ENCODE data around the gene GBE1. TPM values are rescaled to one million over a fixed set of nuclear protein-coding genes. Genes with fewer than 3 reads are reported as not detected.
A peak's percentile ranks its signal among the peaks of the same experiment; 100 is the strongest.

The GBE1 gene
- total and polyA plus RNA-seq, 9 of the 15 experiments (the other 6 are each of a cell fraction or from before 2014, with no cell fraction given) = 7.9 to 25.6 (median 13.1) TPM

DNA sequence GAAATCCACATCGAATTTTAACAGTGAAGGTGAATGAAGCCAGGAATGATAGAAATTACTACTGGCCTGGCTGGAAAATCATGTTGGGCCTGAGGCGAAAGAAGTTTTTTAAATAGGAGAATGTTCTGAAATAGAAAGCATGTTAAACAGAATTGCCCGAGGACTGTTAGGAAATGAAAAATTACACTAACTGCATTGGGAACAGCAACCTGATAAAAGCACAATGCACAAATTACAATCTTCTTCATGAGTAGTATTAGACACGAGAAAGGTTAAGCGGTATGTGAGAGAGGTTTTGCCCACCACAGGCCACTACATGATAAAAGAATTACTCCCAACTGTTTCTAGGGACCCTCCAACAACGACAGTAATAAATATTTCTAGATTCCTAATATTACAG, 18.9 kb downstream of the GBE1 start:
- H3K27ac ChIP-seq (ENCODE audit: extremely low read depth, low read depth, low read length) = peak overlapping the region; percentile 77
- no peak for FAIRE-seq
- intact Hi-C loops (cut with micrococcal nuclease) = no loop called here
- H3K4me1 ChIP-seq (replicated peaks in 1 of 2; ENCODE audit: control insufficient read depth in 2 of 2, insufficient read depth in 2 of 2, low read length in 2 of 2) = peaks cover 0 to 22% of the 10 kb centered on the region in 2 experiments; a peak in 4 of 5 replicates
- H2AFZ ChIP-seq (ENCODE audit: low read depth, low read length) = no peak overlapping the region; the same call in 1 of the 2 replicates
- 0 out of 3 replicates have a peak, but pooled peaks cover 10% of the 10 kb centered on the region for H3K79me2 ChIP-seq (ENCODE audit: control insufficient read depth, insufficient read depth, low read length)
- no peak overlapping the region for H3K4me2 ChIP-seq (ENCODE audit: insufficient read depth, low read length)
- H3K4me3 ChIP-seq = no peak overlapping the region
- in situ Hi-C loops (cut with MboI) = no loop called here
- no peaks in the 10 kb centered on the region for H3K9me1 ChIP-seq (ENCODE audit: control insufficient read depth, insufficient read depth, low read length)
- no peak overlapping the region; a peak in 1 of 4 replicates for H3K9ac ChIP-seq (ENCODE audit: insufficient read depth in 1 of 2, low read depth in 2 of 2, low read length in 2 of 2)
- H3K36me3 ChIP-seq (ENCODE audit: control insufficient read depth, insufficient read depth, low read length) = no peaks in the 10 kb centered on the region
- H4K20me1 ChIP-seq (replicated peaks; ENCODE audit: control insufficient read depth, insufficient read depth, low read length) = no peaks in the 10 kb centered on the region
- POLR2A ChIA-PET = no interaction called here
- no TSS peak for BruUV-seq (replicated peaks)
- CTCF ChIA-PET (ENCODE audit: low intra/inter-chr PET ratio) = interaction anchor here (0.6 kb wide), 1 partner anchor 28 kb away, joined by 3 read pairs; no protein-coding TSS in a partner anchor
- 52% methylated on average over 6 of the region's 6 CpGs for WGBS (ENCODE audit: insufficient coverage, low coverage, missing lambda C conversion rate)
- DNase-seq (ENCODE audit: extremely low read depth in 1 of 4, low spot score in 3 of 4) = no peak
- TF ChIP-seq ZSCAN29 (IDR thresholded peaks at IDR 0.05) = no peak
- TF ChIP-seq ZFX (CRISPR knock-in tag; IDR thresholded peaks at IDR 0.05) = 0 out of 2 replicates have a peak, but pooled peaks have one; percentile 16
- H3K27me3 ChIP-seq (ENCODE audit: control insufficient read depth in 2 of 2, insufficient read depth in 2 of 2, low read length in 2 of 2) = no peaks in the 10 kb centered on the region
- no peak for ATAC-seq
- H3K9me3 ChIP-seq (replicated peaks; ENCODE audit: control insufficient read depth, insufficient read depth, low read depth, low read length) = no peaks in the 10 kb centered on the region

DNA sequence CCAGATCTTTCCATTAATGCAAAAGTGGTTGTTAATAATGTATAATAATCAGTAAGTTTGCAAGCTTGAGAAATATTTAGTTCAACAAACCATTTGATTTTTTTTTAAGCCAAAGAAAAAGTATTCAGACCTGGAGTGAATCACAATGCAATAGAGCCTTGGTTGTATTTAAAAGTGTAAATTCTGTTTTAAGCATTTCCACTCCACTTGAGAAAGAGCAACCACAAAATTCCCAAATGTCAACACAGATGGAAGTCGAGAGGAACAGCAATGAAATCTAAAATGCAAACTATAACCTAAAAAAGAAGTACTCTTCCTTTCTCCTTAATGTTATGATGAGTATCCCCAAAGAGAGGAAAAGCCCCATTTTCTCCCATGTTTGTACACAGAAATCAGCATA, 20.2 kb downstream of the GBE1 start:
- Histone ChIP-seq H3K9me3 (replicated peaks; ENCODE audit: control insufficient read depth, insufficient read depth, low read depth, low read length) (no peaks in the 10 kb centered on the region), H3K36me3 (ENCODE audit: control insufficient read depth, insufficient read depth, low read length) (no peaks in the 10 kb centered on the region), H3K79me2 (ENCODE audit: control insufficient read depth, insufficient read depth, low read length) (0 out of 3 replicates have a peak, but pooled peaks cover 10% of the 10 kb centered on the region), H3K4me1 (replicated peaks in 1 of 2; ENCODE audit: control insufficient read depth in 2 of 2, insufficient read depth in 2 of 2, low read length in 2 of 2) (peaks cover 0 to 22% of the 10 kb centered on the region in 2 experiments; a peak in 3 of 5 replicates), H3K9ac (ENCODE audit: insufficient read depth in 1 of 2, low read depth in 2 of 2, low read length in 2 of 2) (no peak overlapping the region), H2AFZ (ENCODE audit: low read depth, low read length) (no peak overlapping the region), H3K4me2 (ENCODE audit: insufficient read depth, low read length) (no peak overlapping the region), H4K20me1 (replicated peaks; ENCODE audit: control insufficient read depth, insufficient read depth, low read length) (no peaks in the 10 kb centered on the region), H3K9me1 (ENCODE audit: control insufficient read depth, insufficient read depth, low read length) (no peaks in the 10 kb centered on the region), H3K27ac (ENCODE audit: extremely low read depth, low read depth, low read length) (no peak overlapping the region), H3K4me3 (no peak overlapping the region), H3K27me3 (ENCODE audit: control insufficient read depth in 2 of 2, insufficient read depth in 2 of 2, low read length in 2 of 2) (no peaks in the 10 kb centered on the region)
- FAIRE-seq (no peak), DNase-seq (ENCODE audit: extremely low read depth in 1 of 4, low spot score in 3 of 4) (no peak), ATAC-seq (no peak)
- in situ Hi-C loops (cut with MboI) (no loop called here), intact Hi-C loops (cut with micrococcal nuclease) (no loop called here)
- ChIA-PET POLR2A (no interaction called here), CTCF (ENCODE audit: low intra/inter-chr PET ratio) (no interaction called here)
- TF ChIP-seq KDM1A (IDR thresholded peaks at IDR 0.05) (no peak), RFX7 (CRISPR knock-in tag; IDR thresholded peaks at IDR 0.05) (no peak), YBX1 (IDR thresholded peaks at IDR 0.05) (no peak), RBM15 (IDR thresholded peaks at IDR 0.05; ENCODE audit: insufficient read depth, low read length) (no peak)
- 58% methylated on average over 1 of the region's 1 CpG for WGBS (ENCODE audit: insufficient coverage, low coverage, missing lambda C conversion rate)
- BruUV-seq (replicated peaks) = no TSS peak
